Measurements from ENCODE around the gene UGT2B10.

The UGT2B10 gene

GRCh38 chr4:68871809-68872642 lies 56.2 kb downstream of the UGT2B10 start:
- TF ChIP-seq TAF1 (IDR thresholded peaks at IDR 0.05; ENCODE audit: borderline replicate concordance, insufficient read depth, low read length) (no peak), FOXP2 (optimal IDR thresholded peaks at IDR 0.05; ENCODE audit: borderline replicate concordance, extremely low read depth, extremely low read length, insufficient read depth) (no peak), POLR2AphosphoS5 (IDR thresholded peaks at IDR 0.05; ENCODE audit: low read depth, low read length) (no peak), SIN3A (IDR thresholded peaks at IDR 0.05; ENCODE audit: borderline replicate concordance, insufficient read depth, low read length) (no peak)
- TF ChIP-seq, protein P1, sequence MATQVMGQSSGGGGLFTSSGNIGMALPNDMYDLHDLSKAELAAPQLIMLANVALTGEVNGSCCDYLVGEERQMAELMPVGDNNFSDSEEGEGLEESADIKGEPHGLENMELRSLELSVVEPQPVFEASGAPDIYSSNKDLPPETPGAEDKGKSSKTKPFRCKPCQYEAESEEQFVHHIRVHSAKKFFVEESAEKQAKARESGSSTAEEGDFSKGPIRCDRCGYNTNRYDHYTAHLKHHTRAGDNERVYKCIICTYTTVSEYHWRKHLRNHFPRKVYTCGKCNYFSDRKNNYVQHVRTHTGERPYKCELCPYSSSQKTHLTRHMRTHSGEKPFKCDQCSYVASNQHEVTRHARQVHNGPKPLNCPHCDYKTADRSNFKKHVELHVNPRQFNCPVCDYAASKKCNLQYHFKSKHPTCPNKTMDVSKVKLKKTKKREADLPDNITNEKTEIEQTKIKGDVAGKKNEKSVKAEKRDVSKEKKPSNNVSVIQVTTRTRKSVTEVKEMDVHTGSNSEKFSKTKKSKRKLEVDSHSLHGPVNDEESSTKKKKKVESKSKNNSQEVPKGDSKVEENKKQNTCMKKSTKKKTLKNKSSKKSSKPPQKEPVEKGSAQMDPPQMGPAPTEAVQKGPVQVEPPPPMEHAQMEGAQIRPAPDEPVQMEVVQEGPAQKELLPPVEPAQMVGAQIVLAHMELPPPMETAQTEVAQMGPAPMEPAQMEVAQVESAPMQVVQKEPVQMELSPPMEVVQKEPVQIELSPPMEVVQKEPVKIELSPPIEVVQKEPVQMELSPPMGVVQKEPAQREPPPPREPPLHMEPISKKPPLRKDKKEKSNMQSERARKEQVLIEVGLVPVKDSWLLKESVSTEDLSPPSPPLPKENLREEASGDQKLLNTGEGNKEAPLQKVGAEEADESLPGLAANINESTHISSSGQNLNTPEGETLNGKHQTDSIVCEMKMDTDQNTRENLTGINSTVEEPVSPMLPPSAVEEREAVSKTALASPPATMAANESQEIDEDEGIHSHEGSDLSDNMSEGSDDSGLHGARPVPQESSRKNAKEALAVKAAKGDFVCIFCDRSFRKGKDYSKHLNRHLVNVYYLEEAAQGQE (IDR thresholded peaks at IDR 0.05; ENCODE audit: insufficient read depth in 1 of 2, low read depth in 2 of 2, low read length in 2 of 2) = no peak

- TF ChIP-seq TAF1 (IDR thresholded peaks at IDR 0.05; ENCODE audit: borderline replicate concordance, insufficient read depth, low read length) = no peak
- TF ChIP-seq POLR2AphosphoS5 (IDR thresholded peaks at IDR 0.05; ENCODE audit: low read depth, low read length) = no peak
- TF ChIP-seq, protein P1 (IDR thresholded peaks at IDR 0.05; ENCODE audit: insufficient read depth in 1 of 2, low read depth in 2 of 2, low read length in 2 of 2) = no peak
Observed at GRCh38 chr4:68872643-68873502, 57.1 kb downstream of the UGT2B10 start.

GRCh38 chr4:68874507-68874906 lies 58.7 kb downstream of the UGT2B10 start:
- TF ChIP-seq FOXP2 (optimal IDR thresholded peaks at IDR 0.05; ENCODE audit: borderline replicate concordance, extremely low read depth, extremely low read length, insufficient read depth) (no peak), TAF1 (IDR thresholded peaks at IDR 0.05; ENCODE audit: borderline replicate concordance, insufficient read depth, low read length) (no peak)

GRCh38 chr4:68877555-68877954 lies 61.8 kb downstream of the UGT2B10 start:
- TF ChIP-seq SIN3A (IDR thresholded peaks at IDR 0.05; ENCODE audit: borderline replicate concordance, insufficient read depth, low read length) (no peak), FOXP2 (optimal IDR thresholded peaks at IDR 0.05; ENCODE audit: borderline replicate concordance, extremely low read depth, extremely low read length, insufficient read depth) (no peak), TAF1 (IDR thresholded peaks at IDR 0.05; ENCODE audit: borderline replicate concordance, insufficient read depth, low read length) (no peak), POLR2AphosphoS5 (IDR thresholded peaks at IDR 0.05; ENCODE audit: low read depth, low read length) (no peak)
- TF ChIP-seq, protein P1 (IDR thresholded peaks at IDR 0.05; ENCODE audit: insufficient read depth in 1 of 2, low read depth in 2 of 2, low read length in 2 of 2) = no peak

GRCh38 chr4:68878048-68878447 lies 62.3 kb downstream of the UGT2B10 start:
- TF ChIP-seq, protein P1 (IDR thresholded peaks at IDR 0.05; ENCODE audit: insufficient read depth in 1 of 2, low read depth in 2 of 2, low read length in 2 of 2) = no peak
- TF ChIP-seq TAF1 (IDR thresholded peaks at IDR 0.05; ENCODE audit: borderline replicate concordance, insufficient read depth, low read length) (no peak), SIN3A (IDR thresholded peaks at IDR 0.05; ENCODE audit: borderline replicate concordance, insufficient read depth, low read length) (no peak), FOXP2 (optimal IDR thresholded peaks at IDR 0.05; ENCODE audit: borderline replicate concordance, extremely low read depth, extremely low read length, insufficient read depth) (no peak), POLR2AphosphoS5 (IDR thresholded peaks at IDR 0.05; ENCODE audit: low read depth, low read length) (no peak)

All from PFSK-1 (cell line).